Upper lobe of left lung (tissue), 4 donors: ENCODE measurements around the gene HABP4.

ENCODE experiments used
- POLR2A ChIP-seq, 4 donors: fragments of 450-650 bp; IDR thresholded peaks; one replicate each; pipeline ENCODE4 v1.5.1; 2016 to 2017; ENCODE audit warnings: antibody characterized with exemption in 4 of 4, mild to moderate bottlenecking in 2 of 4
- POLR2AphosphoS5 ChIP-seq, 2 donors: sonication (generic); formaldehyde crosslinking; IDR thresholded peaks; one replicate each; pipeline ENCODE4 v1.5.1; 2017; ENCODE audit warnings: antibody characterized with exemption in 2 of 2

DNA sequence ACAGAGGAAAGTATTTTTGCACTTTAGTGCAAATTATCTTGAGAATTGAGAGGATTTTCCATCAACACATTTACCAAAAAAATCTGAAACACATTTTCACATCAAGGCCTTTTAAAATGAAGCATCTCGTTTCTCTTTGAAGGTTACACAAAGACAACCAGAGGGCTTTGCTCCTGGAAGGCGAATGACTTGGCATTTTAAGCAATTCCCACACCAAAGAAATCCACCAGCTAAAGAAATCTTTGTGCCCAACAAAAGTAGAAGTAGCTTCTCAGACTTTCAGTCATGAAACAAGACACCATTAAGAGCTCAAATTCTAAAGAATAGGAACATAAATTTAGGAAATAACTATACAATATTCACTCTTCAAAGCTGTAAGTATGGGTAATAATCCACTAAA, 59.9 kb downstream of the HABP4 start:
- no peak for TF ChIP-seq POLR2AphosphoS5 (IDR thresholded peaks at IDR 0.05)
- TF ChIP-seq POLR2A (IDR thresholded peaks at IDR 0.05), result no peak
